22Rv1 (cell line): Measurements from ENCODE around the gene CCDC154.

Experiments used
- H3K27ac ChIP-seq: fragments of 450-650 bp; 2 replicates; pipeline ENCODE4 v1.5.1; 2017
- CTCF ChIP-seq: fragments of 450-650 bp; IDR thresholded peaks from 2 replicates; pipeline ENCODE4 v1.5.1; 2017; ENCODE audit warnings: mild to moderate bottlenecking
- ZFX ChIP-seq: fragments of 450-650 bp; IDR thresholded peaks from 2 replicates; pipeline ENCODE4 v1.6.1; 2017; ENCODE audit warnings: antibody characterized with exemption, borderline replicate concordance

CCDC154 gene

DNA sequence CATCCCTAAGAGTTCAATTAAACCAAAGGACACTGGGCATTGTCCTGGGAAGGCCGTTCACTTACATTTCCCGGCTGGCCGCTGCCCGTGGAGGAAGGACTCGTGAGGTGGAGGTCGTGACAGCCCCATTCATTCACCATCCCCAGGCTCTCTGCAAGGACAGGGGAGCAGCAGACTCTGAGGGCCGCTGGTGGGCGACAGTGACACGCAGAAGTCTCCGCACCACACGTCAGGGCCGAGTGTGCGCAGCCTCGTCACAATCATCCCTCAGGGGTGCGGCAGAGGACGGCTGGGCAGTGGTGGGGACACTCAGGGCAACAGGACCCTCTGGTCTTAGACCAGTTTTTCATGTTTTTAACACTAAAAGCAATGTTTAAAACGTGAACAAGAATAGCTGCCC lies 51.5 kb downstream of the CCDC154 start:
- H3K27ac ChIP-seq = no peak overlapping the region
- TF ChIP-seq ZFX = no peak
- no peak for TF ChIP-seq CTCF

GRCh38 chr16:1390239-1390779 lies 54.0 kb downstream of the CCDC154 start:
- H3K27ac ChIP-seq = no peak overlapping the region
- TF ChIP-seq ZFX (no peak), CTCF (no peak)

- TF ChIP-seq ZFX (no peak), CTCF (no peak)
- no peak overlapping the region for H3K27ac ChIP-seq
These were observed 54.6 kb downstream of the CCDC154 start for GRCh38 chr16:1389762-1390161.

DNA sequence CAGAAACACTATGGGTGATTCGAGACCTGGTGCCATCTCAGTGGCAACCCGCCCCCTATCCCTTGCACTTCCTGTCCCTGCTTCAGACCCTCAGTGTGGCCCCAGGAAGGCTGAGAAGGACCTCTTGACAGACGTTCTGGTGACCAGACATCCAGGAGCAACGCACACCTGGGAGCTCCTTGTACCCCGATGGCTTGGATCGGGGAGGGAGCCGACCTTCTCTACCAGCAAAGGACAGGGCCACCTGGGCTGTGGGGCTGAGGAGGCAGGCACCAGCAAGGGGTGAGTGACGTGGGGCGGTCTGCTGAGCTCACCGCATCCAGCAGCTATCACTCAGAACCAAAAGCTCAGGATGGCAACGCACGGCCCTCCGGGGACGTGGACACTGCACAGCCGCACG lies 57.0 kb downstream of the CCDC154 start:
- H3K27ac ChIP-seq = no peak overlapping the region
- TF ChIP-seq ZFX = no peak
- TF ChIP-seq CTCF = no peak

DNA sequence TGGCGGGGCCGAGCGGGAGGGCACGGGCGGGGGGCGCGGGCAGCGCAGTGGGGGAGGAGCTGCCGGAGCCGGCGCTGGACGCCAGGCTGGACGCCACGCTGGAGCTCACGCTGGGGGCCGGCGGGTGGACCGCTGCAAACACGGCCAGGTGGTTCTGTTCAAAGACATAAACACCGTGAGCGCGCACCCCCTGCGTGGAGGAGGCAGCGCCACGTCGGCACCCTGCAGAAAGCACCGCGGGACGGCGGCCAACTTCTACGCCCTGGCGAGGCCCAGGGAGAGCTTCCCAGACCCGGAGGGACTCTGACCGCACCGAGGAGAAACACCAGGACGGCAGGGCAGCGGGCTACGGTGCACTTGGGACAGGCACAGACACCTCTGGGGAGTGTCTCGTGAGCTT lies 59.1 kb downstream of the CCDC154 start:
- TF ChIP-seq ZFX (no peak), CTCF (no peak)
- H3K27ac ChIP-seq = no peak overlapping the region
